ENCODE data around the gene FOXRED2. TPM values are rescaled to one million over a fixed set of nuclear protein-coding genes. Genes with fewer than 3 reads are reported as not detected.

Gene FOXRED2
- 14.1 to 16.2 TPM (median 14.8 TPM) in 5 replicates for total RNA-seq (2022; extraction: Qiagen RNA extraction)

DNA sequence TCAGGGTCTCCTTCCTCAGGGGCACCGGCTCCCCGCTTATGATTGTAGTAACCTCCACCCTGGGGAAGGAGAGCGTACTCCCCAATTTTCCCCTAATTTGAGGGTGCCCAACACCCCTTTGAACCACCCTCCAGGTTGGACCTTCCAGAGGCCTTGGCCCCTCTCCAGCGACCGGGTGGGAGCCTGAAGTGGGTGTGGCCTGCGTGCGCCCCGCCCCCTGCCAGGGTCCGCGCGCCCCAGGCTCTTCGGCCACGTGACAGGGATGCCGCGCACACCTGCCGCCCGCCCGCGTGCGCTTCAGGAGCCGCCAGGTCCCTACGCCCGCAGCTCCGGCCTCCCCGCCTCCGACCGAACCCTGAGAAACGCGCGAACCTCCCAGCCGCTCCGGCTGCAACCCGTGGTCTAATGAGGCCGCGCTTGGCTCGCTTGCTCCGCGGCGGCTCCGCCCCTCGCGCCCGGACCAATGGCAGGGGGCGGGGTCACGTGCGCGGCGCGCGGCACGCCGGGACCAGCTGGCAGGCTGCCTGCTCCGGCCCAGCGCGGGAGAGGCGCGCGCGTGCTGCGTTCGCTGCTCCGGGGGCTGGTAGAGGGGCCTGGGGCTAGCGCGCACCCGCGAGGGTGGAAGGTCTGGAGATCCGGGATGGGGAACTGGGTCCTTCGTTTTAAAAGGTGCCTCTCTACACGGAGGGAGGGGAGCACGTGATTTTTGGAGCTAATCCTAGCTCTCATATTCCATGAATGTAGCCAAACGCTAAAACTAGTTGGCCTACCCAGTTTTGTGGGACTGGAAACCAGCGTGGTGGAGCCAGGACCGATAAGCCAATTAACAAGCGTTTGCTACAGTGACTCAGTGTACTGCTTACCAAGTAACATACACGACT, at the start of gene FOXRED2:
FOXRED2 (minus strand) TSS at position 404 of the 881 bp plus-strand sequence. CDS start 618 bp downstream, outside the sequence.

DNA sequence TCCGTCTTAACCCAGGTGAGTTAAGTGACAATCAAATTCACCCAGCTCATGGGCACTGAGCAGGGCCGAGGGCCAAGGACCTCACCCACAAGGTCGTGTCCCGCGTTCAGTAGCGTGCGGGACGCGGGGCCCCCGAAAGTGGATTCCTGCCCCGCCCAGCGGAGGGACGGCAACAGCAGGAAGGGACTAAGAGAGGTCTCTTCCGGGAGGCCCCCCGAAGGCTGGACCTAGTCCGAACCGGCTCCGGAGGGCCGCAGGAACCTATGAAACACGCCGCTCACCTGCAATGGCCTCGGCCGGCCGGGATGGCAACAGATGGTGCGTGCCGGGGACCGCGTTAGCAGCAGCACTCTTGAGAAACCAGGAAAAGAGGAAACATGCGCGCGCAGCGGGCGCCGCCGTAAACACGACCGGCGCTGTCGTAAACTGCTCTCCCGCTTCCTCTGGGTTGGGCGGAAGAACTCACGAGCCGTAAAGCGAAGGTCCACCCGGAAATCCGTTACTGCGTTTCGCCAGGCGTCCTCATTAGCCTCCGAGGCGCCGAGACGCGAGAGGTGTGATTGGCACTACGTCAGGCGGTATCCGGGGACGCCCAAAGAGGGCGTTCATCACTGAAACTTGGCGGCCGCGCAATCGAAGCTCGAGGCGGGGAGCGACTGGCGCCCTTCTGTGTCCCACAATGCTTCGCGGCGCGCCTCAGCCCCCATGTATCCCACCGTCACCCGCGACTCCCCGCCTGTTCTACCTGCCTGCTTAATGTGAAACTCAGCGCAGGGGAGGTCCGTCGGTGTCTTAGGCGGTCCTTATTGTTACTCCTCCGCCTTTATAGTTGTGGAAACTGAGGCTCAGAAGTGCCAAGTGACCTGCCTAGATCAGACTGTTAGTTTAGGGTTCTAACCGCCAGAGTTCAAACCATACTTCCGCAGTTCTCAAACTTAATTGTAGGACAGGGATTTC, 22.2 kb upstream of the FOXRED2 start, which contains the start of gene EIF3D:
EIF3D (minus strand) TSS at position 372 of the 957 bp plus-strand sequence. CDS start 3,045 bp downstream, outside the sequence.

DNA sequence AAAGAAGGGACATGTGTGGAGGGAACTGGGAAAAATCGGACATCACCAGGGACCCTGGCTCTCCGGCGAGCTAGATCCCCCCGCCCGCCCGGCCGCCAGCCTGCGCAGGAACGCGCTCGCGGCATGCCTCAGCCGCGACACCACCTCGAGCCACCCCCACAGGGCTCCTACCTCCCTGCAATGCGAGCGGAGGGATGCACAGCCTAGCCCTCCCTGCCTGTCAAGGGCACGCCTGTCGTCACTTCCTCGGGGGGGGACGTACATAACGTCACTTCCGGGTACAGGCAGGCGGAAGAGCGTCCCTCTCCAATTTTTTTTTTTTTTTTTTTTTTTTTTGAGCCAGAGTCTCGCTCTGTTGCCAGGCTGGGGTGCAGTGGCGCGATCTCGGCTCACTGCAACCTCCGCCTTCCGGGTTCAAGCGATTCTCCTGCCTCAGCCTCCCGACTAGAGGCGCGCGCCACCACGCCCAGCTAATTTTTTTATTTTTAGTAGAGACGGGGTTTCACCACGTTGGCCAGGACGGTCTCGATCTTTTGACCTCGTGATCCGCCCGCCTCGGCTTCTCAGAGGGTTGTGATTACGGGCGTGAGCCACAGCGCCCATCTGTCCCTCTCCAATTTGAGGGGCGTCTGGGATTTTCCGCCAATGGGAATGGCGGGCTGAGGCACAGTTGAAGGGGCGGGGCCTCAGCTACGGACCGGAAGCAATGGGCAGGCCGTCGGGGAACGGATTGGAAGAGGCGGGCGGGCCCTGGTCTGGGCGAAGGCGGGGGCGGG, 25.3 kb downstream of the FOXRED2 start, which contains the start of gene TXN2:
TXN2 (minus strand) TSS at position 248 of the 776 bp plus-strand sequence. CDS start 803 bp downstream, outside the sequence.

Other genes starting within 250 kb of the FOXRED2 start
- 142 to 208 TPM (median 157 TPM) in 5 replicates for gene MYH9, start 119.1 kb downstream of the FOXRED2 start, total RNA-seq (2022; extraction: Qiagen RNA extraction)
- 56.2 to 69.7 TPM (median 65.1 TPM) in 5 replicates for gene TXN2, start 25.4 kb downstream of the FOXRED2 start, total RNA-seq (2022; extraction: Qiagen RNA extraction)
- gene EIF3D, start 22.1 kb upstream of the FOXRED2 start, total RNA-seq (2022; extraction: Qiagen RNA extraction) = 147 to 220 TPM (median 149 TPM) in 5 replicates
- not detected in 5 replicates for gene CACNG2, start 196.7 kb upstream of the FOXRED2 start, total RNA-seq (2022; extraction: Qiagen RNA extraction)